K562 (cell line): Measurements from ENCODE around the gene PROK1. TPM values are rescaled to one million over a fixed set of nuclear protein-coding genes. Genes with fewer than 3 reads are reported as not detected.

Experiments used
- ATAC-seq: fragments of 200-7000 bp; cut with Tn5 transposase; 3 replicates; pipeline ENCODE4 v1.9.1; 2020; ENCODE audit warnings: moderate library complexity
- BruUV-seq: library from RNA; stranded (reverse); fragments of 400-500 nt; replicated peaks from 2 replicates; lab custom pipeline; 2021; lab: Mats Ljungman, UMichigan
- CTCF ChIA-PET: fragments of 300-600 bp; formaldehyde crosslinking; extraction: SDS; loops from one replicate; lab custom pipeline; 2021; ENCODE audit warnings: low intra/inter-chr PET ratio; lab: Yijun Ruan, JAX
- POLR2A ChIA-PET: fragments of 300-600, 350-650 bp; sonication (Branson Sonifier 250); formaldehyde crosslinking; extraction: SDS; loops from one replicate; lab custom pipeline; 2021; ENCODE audit warnings: antibody characterized with exemption, inconsistent platforms; lab: Yijun Ruan, JAX
- DNase-seq, 4 experiments: peaks; one replicate each; pipeline versions ENCODE4 v3.0.0 to v3.0.0-alpha.2; 2011 to 2018; ENCODE audit warnings: low spot score in 3 of 4, mixed read lengths in 3 of 4; ENCODE audit errors: extremely low read depth in 1 of 4
- FAIRE-seq: peaks from 2 replicates; lab custom pipeline; 2011; peaks lifted over from hg19 to GRCh38; lab: Jason Lieb, UNC
- H2AFZ ChIP-seq: 2 replicates; pipeline ENCODE4 v1.6.0; 2011; ENCODE audit warnings: low read depth, low read length, control low read depth, inconsistent platforms
- H3K27ac ChIP-seq: fragments of 200-600 bp; 3 replicates; pipeline ENCODE4 v1.8.0; 2011; ENCODE audit warnings: low read depth, mild to moderate bottlenecking, control low read depth, inconsistent platforms, low read length, moderate library complexity, mixed read lengths; ENCODE audit errors: extremely low read depth
- H3K27me3 ChIP-seq, 2 experiments: fragments of 300-600 bp in 1 of 2; 2 replicates in 1 of 2; 3 replicates in 1 of 2; pipeline versions ENCODE4 v1.6.0 to v1.8.0; 2011; ENCODE audit warnings: inconsistent platforms in 2 of 2, low read length in 2 of 2, mild to moderate bottlenecking in 1 of 2, mixed read lengths in 1 of 2, moderate library complexity in 1 of 2; ENCODE audit not compliant: control insufficient read depth in 2 of 2, insufficient read depth in 2 of 2
- H3K36me3 ChIP-seq: fragments of 300-600 bp; 3 replicates; pipeline ENCODE4 v1.8.0; 2011; ENCODE audit warnings: mild to moderate bottlenecking, low read length, inconsistent platforms; ENCODE audit not compliant: control insufficient read depth, insufficient read depth
- H3K4me1 ChIP-seq, 2 experiments: fragments of 200-600 bp in 1 of 2; replicated peaks in 1 of 2; 2 replicates in 1 of 2; 3 replicates in 1 of 2; pipeline versions ENCODE4 v1.5.1 to v1.8.0; 2011; ENCODE audit warnings: inconsistent platforms in 2 of 2, low read length in 2 of 2, mild to moderate bottlenecking in 1 of 2, mixed read lengths in 1 of 2, moderate library complexity in 1 of 2; ENCODE audit not compliant: control insufficient read depth in 2 of 2, insufficient read depth in 2 of 2
- H3K4me2 ChIP-seq: 2 replicates; pipeline ENCODE4 v1.6.1; 2011; ENCODE audit warnings: low read length, control low read depth, inconsistent platforms, mixed read lengths; ENCODE audit not compliant: insufficient read depth
- H3K4me3 ChIP-seq: fragments of 200-600 bp; sonication (generic), shearing (Covaris generic); 2 replicates; pipeline ENCODE4 v1.5.1; 2016; ENCODE audit warnings: control low read depth, inconsistent platforms
- H3K79me2 ChIP-seq: fragments of 200-600 bp; 3 replicates; pipeline ENCODE4 v1.8.0; 2011; ENCODE audit warnings: low read length, inconsistent platforms; ENCODE audit not compliant: control insufficient read depth, insufficient read depth
- H3K9ac ChIP-seq, 2 experiments: 2 replicates each; pipeline versions ENCODE4 v1.6.0 to v1.6.1; 2011; ENCODE audit warnings: low read depth in 2 of 2, low read length in 2 of 2, control low read depth in 1 of 2, inconsistent platforms in 1 of 2, mild to moderate bottlenecking in 1 of 2, mixed read lengths in 1 of 2; ENCODE audit not compliant: insufficient read depth in 1 of 2
- H3K9me1 ChIP-seq: one replicate; pipeline ENCODE4 v1.6.0; 2011; ENCODE audit warnings: inconsistent platforms, mild to moderate bottlenecking, low read length, moderate library complexity; ENCODE audit not compliant: control insufficient read depth, insufficient read depth
- H3K9me3 ChIP-seq: replicated peaks from 2 replicates; pipeline ENCODE4 v1.5.1; 2011; ENCODE audit warnings: low read depth, low read length, inconsistent platforms; ENCODE audit not compliant: control insufficient read depth, insufficient read depth
- H4K20me1 ChIP-seq: replicated peaks from 2 replicates; pipeline ENCODE4 v1.6.1; 2011; ENCODE audit warnings: low read length, inconsistent platforms, mixed read lengths; ENCODE audit not compliant: control insufficient read depth, insufficient read depth
- FOSL1 ChIP-seq: fragments of 200-800 bp; sonication (Bioruptor generic); conservative IDR thresholded peaks from 2 replicates; pipeline ENCODE4 v1.6.1; 2016; ENCODE audit warnings: missing genetic modification characterization, missing compliant biosample characterization
- MAZ ChIP-seq, 2 experiments: fragments of 450-650 bp in 1 of 2; sonication (generic) in 1 of 2; formaldehyde crosslinking; IDR thresholded peaks in 1 of 2; conservative IDR thresholded peaks in 1 of 2; 2 replicates each; pipeline versions ENCODE4 v1.4.0 to v1.5.0; 2020; ENCODE audit warnings: mild to moderate bottlenecking in 1 of 2, missing genetic modification reagents in 1 of 2
- NR2F6 ChIP-seq: fragments of 450-650 bp; formaldehyde crosslinking; IDR thresholded peaks from 2 replicates; pipeline ENCODE4 v1.4.0; 2020; ENCODE audit warnings: mild to moderate bottlenecking
- RCOR1 ChIP-seq, 2 experiments: IDR thresholded peaks; 2 replicates each; pipeline ENCODE4 v1.6.1; 2012; ENCODE audit warnings: low read depth in 2 of 2, low read length in 2 of 2, borderline replicate concordance in 1 of 2, improper control_type of control experiment in 1 of 2
- TBL1XR1 ChIP-seq, 2 experiments: IDR thresholded peaks; 2 replicates each; pipeline ENCODE4 v1.6.1; 2012; ENCODE audit warnings: improper control_type of control experiment in 2 of 2, low read length in 2 of 2, mild to moderate bottlenecking in 1 of 2
- TCF7L2 ChIP-seq: fragments of 150-350 bp; IDR thresholded peaks from 2 replicates; pipeline ENCODE4 v1.6.1; 2016; ENCODE audit warnings: low read depth, mild to moderate bottlenecking, low read length, moderate library complexity
- TRIM28 ChIP-seq: fragments of 450-650 bp; IDR thresholded peaks from 2 replicates; pipeline ENCODE4 v1.6.1; 2017
- ZNF134 ChIP-seq: fragments of 250-450 bp; sonication (Bioruptor Pico); conservative IDR thresholded peaks from 2 replicates; pipeline ENCODE4 v1.4.0; 2020
- ZNF217 ChIP-seq: sonication (generic); formaldehyde crosslinking; IDR thresholded peaks from 2 replicates; pipeline ENCODE4 v1.8.0; 2022; ENCODE audit warnings: mild to moderate bottlenecking, missing genetic modification reagents
- WGBS: fragments of 100-300 bp; shearing (Covaris generic); methylation state at CpG from one replicate; pipeline ENCODE4 v1.1.6; 2016; ENCODE audit warnings: low coverage, mixed read lengths; ENCODE audit not compliant: insufficient coverage; ENCODE audit errors: missing lambda C conversion rate; 5-methylcytosine and 5-hydroxymethylcytosine counted together
- in situ Hi-C: fragments of 300-500 bp; cut with MboI; formaldehyde crosslinking; loops from 4 replicates; pipeline ENCODE4 v1.15.0; 2018; ENCODE audit warnings: inconsistent platforms, mixed read lengths
- intact Hi-C: fragments of 100-400 bp; cut with micrococcal nuclease; formaldehyde crosslinking; loops from 2 replicates; pipeline ENCODE4 v1.14.2; 2022
- polyA plus RNA-seq, 8 experiments: library from polyadenylated mRNA; depleted of rRNA in 4 of 8; stranded (reverse) in 5 of 8; unstranded in 3 of 8; fragments of >200 nt; fragmentation: Nextera tagmentation in 2 of 8; fragmentation: Illumina TruSeq in 1 of 8; extraction: Ambion mirVana in 2 of 8; extraction: Trizol in 1 of 8; gene quantifications; 2 replicates each; pipeline versions ENCODE4 v1.2.1 to v1.2.3, GENCODE V29; 2011 to 2014; ENCODE audit warnings: inconsistent platforms in 1 of 8, missing spikeins in 1 of 8
- total RNA-seq, 7 experiments: library from RNA; depleted of rRNA in 6 of 7; stranded (reverse); fragments of >200 nt in 6 of 7; fragmentation: Illumina TruSeq in 2 of 7; extraction: Trizol in 2 of 7; gene quantifications; 2 replicates each; pipeline versions ENCODE4 v1.2.1 to v1.2.3, GENCODE V29; 2011 to 2021; ENCODE audit warnings: low replicate concordance in 1 of 7

PROK1 gene
- total and polyA plus RNA-seq, 9 of the 15 experiments (the other 6 are each of a cell fraction or from before 2014, with no cell fraction given), result 0.15 TPM; not detected in 8

DNA sequence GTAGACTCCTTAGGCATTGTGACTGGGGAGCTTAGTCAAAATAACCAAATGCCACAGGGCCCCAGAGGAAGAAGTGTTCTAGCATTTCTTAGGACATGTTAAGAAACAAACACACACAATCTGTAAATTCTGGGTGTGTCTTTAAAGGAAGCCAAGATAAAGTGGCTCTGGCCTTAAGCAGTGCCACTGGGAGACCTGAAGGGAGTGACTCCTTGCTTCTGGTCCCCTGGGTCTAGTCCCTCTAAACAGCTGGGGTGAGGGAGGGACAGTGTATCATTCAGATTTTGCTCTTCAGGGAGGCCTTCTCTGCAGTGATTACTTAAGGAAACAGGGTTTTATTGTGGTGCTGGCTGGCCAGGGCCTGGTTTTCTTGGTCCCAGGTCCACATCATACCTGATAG is 9.1 kb upstream of the PROK1 start:
- Histone ChIP-seq H3K9me3 (no peaks in the 10 kb centered on the region), H2AFZ (no peak overlapping the region), H3K9me1 (no peaks in the 10 kb centered on the region), H3K27ac (no peak overlapping the region), H3K4me1 (peaks cover 0 to 5% of the 10 kb centered on the region in 2 experiments; a peak in 1 of 5 replicates), H3K4me2 (no peak overlapping the region), H3K27me3 (peaks cover 49 to 79% of the 10 kb centered on the region in 2 experiments), H4K20me1 (peaks cover 19% of the 10 kb centered on the region; the same call in 1 of the 2 replicates), H3K79me2 (no peaks in the 10 kb centered on the region), H3K9ac (no peak overlapping the region), H3K36me3 (no peaks in the 10 kb centered on the region), H3K4me3 (no peak overlapping the region)
- no peak for DNase-seq
- in situ Hi-C loops, result no loop called here
- ATAC-seq, result no peak
- CTCF ChIA-PET, result interaction anchor here (0.6 kb wide), 1 partner anchor 655 kb away, joined by 3 read pairs; no protein-coding TSS in a partner anchor
- no TSS peak for BruUV-seq
- POLR2A ChIA-PET, result interaction anchor here (1.2 to 6.0 kb wide), 2 partner anchors 12 to 63 kb away, joined by 4 to 24 read pairs; no protein-coding TSS in a partner anchor
- intact Hi-C loops, result no loop called here
- no peak for FAIRE-seq
- TF ChIP-seq RCOR1 (IDR thresholded peaks at IDR 0.05; ENCODE audit: borderline replicate concordance in 1 of 2, low read depth in 2 of 2, low read length in 2 of 2) (no peak), TRIM28 (no peak), ZNF217 (CRISPR knock-in tag) (no peak), TBL1XR1 (IDR thresholded peaks at IDR 0.05; ENCODE audit: low read length in 2 of 2) (no peak), TCF7L2 (no peak)
- TF ChIP-seq, all 486 proteins: peak for 0

DNA sequence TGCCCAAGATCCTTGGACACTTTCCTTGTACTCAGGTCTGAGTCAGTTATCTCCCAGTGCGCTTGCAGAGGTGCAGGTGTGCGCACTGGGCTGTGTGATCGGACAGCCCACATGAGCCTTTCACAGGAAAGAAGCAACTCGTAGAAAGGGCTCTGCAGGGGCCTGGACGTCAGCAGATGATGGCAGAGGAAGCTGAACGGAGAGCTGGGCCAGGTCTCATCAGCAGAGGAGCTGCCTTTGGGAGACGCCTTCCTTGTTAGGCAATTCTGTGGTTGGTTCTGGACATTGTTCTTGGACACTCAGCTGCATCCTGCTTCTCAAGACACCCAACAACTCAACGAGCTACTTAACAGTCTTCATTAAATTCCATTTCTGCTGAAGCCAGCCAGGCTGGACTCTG is 7.5 kb upstream of the PROK1 start:
- H3K79me2 ChIP-seq, result no peaks in the 10 kb centered on the region
- intact Hi-C loops, result no loop called here
- no peaks in the 10 kb centered on the region for H3K9me1 ChIP-seq
- H3K27me3 ChIP-seq, result peaks cover 60 to 81% of the 10 kb centered on the region in 2 experiments
- FAIRE-seq, result no peak
- no peak overlapping the region for H3K27ac ChIP-seq
- ChIA-PET CTCF (no interaction called here), POLR2A (interaction anchor here (0.6 to 6.0 kb wide), 5 partner anchors 11 to 895 kb away, joined by 3 to 24 read pairs (median 3); partner anchors contain the start of gene GNAI3)
- no peak overlapping the region for H3K9ac ChIP-seq
- WGBS, result 1% methylated on average over 8 of the region's 8 CpGs
- BruUV-seq, result no TSS peak
- H4K20me1 ChIP-seq, result peaks cover 24% of the 10 kb centered on the region; the same call in 1 of the 2 replicates
- peaks cover 0 to 5% of the 10 kb centered on the region in 2 experiments; a peak in 1 of 5 replicates for H3K4me1 ChIP-seq
- no peak overlapping the region for H2AFZ ChIP-seq
- H3K4me2 ChIP-seq, result no peak overlapping the region
- no peaks in the 10 kb centered on the region for H3K36me3 ChIP-seq
- TF ChIP-seq NR2F6 (CRISPR knock-in tag), result no peak
- TF ChIP-seq FOSL1 (tag), result no peak
- no peak for TF ChIP-seq MAZ (CRISPR knock-in tag; conservative IDR thresholded peaks at IDR 0.05 in 1 of 2, IDR thresholded peaks at IDR 0.05 in 1 of 2)
- TF ChIP-seq ZNF134, result peak; percentile 46; the same call in 1 of the 2 replicates
- in situ Hi-C loops, result no loop called here
- H3K4me3 ChIP-seq, result no peak overlapping the region
- ATAC-seq, result no peak
- H3K9me3 ChIP-seq, result no peaks in the 10 kb centered on the region
- DNase-seq, result no peak
